HFF-Myc (cell line): ENCODE measurements around the gene MARK3.

ENCODE experiments used
- DNase-seq: peaks from one replicate; pipeline ENCODE4 v3.0.0-alpha.2; 2011; ENCODE audit warnings: low read depth; ENCODE audit errors: extremely low read depth
- H3K4me3 ChIP-seq: replicated peaks from 2 replicates; pipeline ENCODE4 v1.5.1; 2011; ENCODE audit warnings: low read depth, mild to moderate bottlenecking, control low read depth, low read length
- TF ChIP-seq, protein P1 (sequence below): IDR thresholded peaks from 2 replicates; pipeline ENCODE4 v1.5.1; 2012; ENCODE audit warnings: mild to moderate bottlenecking, low read depth, low read length, control low read depth; ENCODE audit errors: missing control alignments

The MARK3 gene

DNA sequence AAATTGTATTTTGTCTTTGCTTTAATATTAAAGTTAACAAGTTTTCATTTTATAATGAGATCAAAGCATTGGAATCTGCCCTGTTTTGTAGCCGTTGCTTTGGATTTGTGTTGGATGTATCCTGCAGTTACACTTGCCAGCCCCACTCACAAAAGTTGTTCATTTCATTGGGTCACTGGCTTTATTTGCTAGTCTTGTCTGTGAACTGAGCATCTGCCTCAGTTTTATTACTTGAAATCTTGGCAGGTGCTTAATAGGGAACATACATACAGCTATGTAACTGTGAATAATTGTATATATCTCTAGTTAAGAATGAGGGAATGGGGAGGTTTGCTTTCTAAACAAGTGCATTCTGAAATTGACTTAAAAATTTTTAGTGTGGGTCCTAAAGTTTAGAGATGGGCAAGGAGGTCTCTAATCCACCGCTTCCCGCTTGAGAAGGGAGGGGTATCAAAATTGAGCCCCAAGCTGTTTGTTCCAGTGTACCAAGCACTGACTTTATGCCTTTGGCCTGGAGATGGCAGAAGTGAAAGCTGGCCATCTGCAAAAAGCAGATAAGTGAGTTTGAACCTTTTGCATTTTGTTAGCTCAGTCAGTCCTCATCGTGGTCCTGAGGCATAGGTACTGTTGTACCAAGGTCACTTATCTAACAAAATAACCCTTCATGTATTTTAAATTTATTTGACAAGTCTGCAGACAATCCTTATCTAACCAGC, 41.9 kb upstream of the MARK3 start:
- H3K4me3 ChIP-seq: no peak overlapping the region
- TF ChIP-seq, protein P1, sequence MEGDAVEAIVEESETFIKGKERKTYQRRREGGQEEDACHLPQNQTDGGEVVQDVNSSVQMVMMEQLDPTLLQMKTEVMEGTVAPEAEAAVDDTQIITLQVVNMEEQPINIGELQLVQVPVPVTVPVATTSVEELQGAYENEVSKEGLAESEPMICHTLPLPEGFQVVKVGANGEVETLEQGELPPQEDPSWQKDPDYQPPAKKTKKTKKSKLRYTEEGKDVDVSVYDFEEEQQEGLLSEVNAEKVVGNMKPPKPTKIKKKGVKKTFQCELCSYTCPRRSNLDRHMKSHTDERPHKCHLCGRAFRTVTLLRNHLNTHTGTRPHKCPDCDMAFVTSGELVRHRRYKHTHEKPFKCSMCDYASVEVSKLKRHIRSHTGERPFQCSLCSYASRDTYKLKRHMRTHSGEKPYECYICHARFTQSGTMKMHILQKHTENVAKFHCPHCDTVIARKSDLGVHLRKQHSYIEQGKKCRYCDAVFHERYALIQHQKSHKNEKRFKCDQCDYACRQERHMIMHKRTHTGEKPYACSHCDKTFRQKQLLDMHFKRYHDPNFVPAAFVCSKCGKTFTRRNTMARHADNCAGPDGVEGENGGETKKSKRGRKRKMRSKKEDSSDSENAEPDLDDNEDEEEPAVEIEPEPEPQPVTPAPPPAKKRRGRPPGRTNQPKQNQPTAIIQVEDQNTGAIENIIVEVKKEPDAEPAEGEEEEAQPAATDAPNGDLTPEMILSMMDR: no peak
- DNase-seq: no peak

DNA sequence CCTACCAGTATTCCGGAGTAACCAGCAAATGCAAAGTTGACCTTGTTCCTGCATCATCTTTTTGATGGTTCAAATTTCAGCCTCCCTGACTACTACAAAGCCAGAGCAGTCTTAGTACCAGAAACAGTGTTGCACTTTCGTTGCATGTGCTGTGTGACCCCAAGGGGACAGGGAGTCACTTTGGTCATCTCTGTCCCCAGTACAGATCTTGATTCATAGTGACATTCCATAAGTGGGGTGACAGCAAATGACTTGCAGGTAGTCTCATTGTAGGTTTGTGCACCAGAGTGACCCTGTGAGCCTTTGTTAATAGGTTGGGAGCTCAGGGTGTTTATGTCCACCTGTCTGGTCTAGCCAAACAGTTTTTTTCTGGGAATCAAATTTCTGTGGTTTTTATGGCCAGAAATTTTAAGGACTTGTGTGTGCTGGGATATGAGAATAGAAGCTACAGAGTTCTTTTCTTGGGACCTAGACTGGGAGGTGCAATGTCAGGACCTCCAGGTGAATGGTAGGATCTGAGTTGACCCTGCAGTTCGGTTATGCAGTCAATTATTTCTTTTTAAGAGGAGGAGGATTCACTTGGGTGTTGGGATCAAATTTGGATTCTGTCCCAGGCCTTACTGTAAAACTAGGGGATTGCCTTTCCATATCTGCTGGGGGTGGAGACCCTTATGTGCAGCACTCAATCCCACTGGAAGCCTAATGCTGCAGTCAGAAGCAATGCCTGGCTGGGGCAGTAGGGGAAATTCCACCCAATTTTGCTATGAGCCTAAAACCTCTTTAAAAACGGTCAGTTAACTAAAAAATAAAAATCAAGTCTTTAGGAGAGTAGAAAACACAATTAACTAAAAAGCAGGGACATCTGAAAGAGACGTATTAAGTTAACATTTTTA, 41.1 kb upstream of the MARK3 start:
- no peak overlapping the region for H3K4me3 ChIP-seq
- TF ChIP-seq, protein P1: no peak
- DNase-seq: no peak

DNA sequence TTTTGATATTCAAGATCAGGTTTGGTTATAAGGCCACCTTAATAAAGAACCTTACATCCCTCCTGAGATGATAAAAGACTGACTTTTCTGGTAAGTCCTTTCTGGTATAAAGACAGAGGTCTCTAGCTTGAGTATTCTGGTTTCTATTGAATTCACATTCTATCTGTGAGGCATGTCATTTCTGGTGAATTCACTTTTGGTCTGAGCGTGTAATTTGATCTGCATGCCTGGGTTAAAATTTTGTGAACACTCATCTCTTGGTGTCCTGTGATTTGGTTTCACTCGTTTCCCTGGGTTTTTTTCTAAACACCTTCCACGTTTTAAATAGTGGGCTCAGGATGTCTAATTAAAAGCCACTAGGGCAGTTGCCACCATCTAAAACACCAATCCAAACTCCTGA, 38.9 kb upstream of the MARK3 start:
- H3K4me3 ChIP-seq: no peak overlapping the region
- DNase-seq: no peak
- TF ChIP-seq, protein P1: no peak

DNA sequence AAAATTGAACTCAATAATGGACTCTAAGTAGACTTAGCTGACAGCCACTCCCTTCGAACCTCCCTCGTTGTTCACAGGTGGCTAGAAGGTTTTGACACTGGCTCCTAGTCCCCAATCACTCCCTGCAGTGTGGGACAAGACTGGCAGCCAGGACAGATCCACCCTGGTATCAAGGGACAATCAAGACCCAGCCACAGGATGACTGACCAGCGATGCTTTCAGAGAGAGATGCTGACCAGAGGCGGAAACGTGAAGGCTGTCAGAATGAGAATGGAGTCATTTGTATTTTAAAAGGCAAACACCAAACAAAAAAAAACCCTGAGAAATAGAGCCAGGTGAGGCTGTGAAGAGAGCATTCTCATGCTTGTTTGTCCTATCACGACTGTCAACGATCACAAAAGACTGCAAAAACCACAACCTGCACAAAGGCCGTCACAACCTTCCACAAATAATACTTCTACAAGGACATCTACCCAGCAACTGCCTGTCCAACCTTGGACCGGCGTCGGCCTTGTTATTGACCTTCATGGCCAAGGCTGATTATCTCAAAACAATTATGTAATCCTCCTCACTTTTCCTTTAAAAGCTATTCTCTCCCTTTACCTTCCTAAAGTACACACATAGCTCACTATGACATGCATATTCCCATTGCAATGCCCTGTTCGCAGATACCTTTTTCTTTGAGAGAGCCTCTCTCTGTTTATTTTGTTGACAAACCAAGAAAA, 38.0 kb upstream of the MARK3 start:
- no peak overlapping the region for H3K4me3 ChIP-seq
- TF ChIP-seq, protein P1: no peak
- no peak for DNase-seq

DNA sequence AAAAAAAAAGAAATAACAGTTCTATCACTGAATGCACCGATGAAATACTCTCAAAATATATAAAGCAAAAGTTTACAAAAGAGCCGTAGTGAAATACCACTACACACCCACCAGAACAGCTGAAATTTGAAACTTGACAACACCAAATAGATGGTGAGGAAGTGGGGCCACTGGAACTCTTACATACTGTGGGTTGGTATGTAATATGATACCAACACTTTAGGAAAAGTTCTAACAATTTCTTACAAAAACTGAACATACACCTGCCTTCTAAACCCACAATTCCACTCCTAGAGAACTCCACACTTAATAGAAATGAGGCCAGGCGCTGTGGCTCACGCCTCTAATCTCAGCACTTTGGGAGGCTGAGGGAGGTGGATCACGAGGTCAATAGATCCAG, 37.1 kb upstream of the MARK3 start:
- no peak for DNase-seq
- no peak overlapping the region for H3K4me3 ChIP-seq
- TF ChIP-seq, protein P1: no peak

DNA sequence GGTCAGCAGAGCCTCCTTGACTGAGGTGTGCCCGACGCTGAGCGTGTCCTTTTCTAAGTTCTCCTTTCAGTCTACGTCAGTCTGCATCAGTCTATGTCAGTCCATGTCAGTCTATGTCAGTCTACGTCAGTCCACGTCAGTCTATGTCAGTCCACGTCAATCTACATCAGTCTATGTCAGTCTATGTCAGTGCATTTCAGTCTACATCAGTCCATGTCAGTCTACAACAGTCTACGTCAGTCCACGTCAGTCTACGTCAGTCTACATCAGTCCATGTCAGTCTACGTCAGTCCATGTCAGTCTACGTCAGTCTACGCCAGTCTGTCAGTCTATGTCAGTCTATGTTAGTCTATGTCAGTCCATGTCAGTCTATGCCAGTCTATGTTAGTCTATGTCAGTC, 35.2 kb upstream of the MARK3 start:
- no peak for DNase-seq
- TF ChIP-seq, protein P1: no peak

More for the DNA sequence above, 35.2 kb upstream of the MARK3 start:
- H3K4me3 ChIP-seq: no peak overlapping the region
